Stimulated activated CD4-positive, alpha-beta T cell treated with anti-CD3 and anti-CD28 coated beads, Interleukin-4, amount 100 ng/mL, for 4 hours (primary cell): ENCODE measurements around the gene MYL4.
"Not testable (repeated sequence)": the region's sequence is repeated elsewhere in the genome, so short reads cannot be mapped to it uniquely, and the experiment has no call there.

Experiments
- DNase-seq, 2 experiments: peaks; one replicate each; pipeline ENCODE4 v3.0.0-alpha.2; 2020

MYL4 gene

DNA sequence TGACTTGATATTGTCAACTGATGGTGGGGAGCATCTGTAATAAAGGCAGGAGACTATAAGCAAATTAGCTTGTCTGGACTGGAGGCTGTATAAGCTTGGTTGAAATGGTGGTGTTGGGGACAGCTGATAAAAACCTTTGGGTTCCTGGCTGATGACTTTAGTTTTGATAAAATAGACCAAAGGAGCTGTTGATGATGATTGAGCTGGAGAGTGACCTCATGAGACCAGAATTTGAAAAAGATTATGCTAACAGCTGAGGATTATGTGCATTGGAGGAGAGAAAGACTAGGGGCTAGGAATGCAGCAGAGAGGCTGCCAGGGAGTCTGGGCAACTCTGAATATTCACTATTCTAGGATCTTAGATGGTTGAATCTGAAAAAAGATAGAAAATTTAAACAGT lies 11.3 kb upstream of the MYL4 start:
- no peak for DNase-seq

- no peak for DNase-seq
Observed at GRCh38 chr17:47199627-47200324, 9.4 kb upstream of the MYL4 start.

DNA sequence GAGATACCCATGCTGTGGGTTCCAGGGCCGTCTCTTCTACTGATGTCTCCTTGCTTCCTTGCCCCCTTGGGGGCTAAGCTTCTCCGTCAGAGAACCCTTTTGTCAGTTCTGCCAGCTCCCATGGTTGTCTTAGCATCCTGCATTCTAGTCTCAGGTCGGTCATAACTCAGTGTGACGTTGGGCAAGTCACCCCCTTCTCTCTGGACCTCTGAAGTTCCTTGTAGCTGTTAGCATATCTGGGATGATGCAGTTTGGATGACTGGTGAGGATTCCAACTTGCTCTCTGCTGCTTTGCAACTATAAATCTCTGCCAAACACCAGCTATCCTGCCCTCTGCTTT lies 8.9 kb upstream of the MYL4 start:
- DNase-seq, result no peak

DNA sequence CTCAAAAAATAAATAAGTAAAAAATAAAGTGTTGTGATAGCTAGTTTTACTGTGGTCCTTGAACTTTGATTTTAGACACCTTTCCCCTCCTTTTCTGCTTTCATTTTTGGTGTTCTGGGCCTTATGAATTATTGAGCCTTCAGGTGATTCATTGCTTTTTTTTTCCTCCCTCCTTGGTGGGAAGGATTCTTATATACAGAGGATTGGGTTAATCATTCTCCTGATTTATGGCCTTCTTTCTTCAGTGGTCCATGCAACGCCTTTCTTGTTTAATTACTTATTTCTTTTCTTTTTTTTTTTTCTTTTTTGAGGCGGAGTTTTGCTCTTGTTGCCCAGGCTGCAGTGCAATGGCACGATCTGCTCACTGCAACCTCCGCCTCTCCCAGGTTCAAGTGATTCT lies 8.0 kb upstream of the MYL4 start:
- DNase-seq, result no peak

DNA sequence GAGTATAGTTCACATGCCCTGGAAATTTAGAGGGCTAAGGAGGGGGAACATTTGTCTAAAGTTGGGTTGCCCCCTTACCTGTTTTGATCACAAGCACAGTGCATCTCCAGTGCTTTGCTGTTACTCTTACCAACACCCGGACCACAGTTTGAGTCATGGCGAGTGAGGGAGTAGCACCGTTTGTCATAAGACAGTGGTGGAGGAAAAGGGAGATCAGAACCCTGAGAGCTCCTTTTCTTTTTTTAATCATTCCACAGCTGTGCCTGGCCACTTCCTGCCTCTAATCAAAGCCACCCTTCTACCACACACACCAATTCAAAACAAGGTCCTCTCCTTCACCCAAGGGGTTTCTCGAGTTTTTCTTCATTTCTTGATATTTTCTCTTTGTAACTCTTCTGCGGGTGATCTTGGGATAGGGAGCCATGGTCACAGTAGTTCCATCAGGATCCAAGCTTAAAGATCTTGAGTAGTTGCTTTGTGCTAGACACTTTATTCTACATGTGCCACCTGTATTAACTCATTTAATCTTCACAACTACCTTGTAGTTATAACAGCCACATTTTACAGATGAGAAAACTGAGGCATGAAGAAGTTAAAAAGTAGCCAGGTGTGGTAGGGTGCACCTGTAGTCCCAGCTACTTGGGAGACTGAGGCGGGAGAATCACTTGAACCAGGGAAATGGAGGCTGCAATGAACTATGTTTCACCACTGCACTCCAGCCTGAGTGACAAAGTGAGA lies 5.0 kb upstream of the MYL4 start:
- peak in 1 of 2 experiments; percentile 53 for DNase-seq

GRCh38 chr17:47204722-47205418 lies 4.3 kb upstream of the MYL4 start:
- peak in 1 of 2 experiments; percentile 23 for DNase-seq

DNA sequence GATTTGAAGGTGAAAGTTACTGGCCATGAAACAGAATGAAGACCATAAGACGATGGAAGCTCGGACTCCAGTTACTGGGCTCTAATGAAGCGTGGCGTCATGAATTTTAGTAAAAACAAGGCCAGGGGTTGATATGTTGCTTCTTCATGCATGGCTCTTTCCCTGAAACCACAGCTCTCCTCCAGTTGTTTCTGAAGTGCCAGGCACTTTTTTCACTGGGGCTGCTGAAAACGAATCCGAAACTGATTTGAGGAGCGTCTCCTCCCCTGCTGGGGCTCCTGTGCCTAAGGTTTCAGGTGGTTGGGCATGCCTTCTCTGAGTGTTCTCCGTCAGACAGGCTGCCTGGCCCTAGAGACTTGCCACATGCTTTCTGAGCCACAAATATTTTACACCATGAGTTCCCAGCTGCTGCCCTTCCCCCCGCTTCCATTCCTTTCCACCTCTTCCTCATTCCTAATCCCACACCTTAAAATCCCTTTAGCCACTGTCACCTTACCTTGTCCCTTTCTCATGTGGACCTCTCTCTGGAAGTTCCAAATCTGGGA lies 3.7 kb upstream of the MYL4 start:
- peak; percentile 41 to 73 for DNase-seq

DNA sequence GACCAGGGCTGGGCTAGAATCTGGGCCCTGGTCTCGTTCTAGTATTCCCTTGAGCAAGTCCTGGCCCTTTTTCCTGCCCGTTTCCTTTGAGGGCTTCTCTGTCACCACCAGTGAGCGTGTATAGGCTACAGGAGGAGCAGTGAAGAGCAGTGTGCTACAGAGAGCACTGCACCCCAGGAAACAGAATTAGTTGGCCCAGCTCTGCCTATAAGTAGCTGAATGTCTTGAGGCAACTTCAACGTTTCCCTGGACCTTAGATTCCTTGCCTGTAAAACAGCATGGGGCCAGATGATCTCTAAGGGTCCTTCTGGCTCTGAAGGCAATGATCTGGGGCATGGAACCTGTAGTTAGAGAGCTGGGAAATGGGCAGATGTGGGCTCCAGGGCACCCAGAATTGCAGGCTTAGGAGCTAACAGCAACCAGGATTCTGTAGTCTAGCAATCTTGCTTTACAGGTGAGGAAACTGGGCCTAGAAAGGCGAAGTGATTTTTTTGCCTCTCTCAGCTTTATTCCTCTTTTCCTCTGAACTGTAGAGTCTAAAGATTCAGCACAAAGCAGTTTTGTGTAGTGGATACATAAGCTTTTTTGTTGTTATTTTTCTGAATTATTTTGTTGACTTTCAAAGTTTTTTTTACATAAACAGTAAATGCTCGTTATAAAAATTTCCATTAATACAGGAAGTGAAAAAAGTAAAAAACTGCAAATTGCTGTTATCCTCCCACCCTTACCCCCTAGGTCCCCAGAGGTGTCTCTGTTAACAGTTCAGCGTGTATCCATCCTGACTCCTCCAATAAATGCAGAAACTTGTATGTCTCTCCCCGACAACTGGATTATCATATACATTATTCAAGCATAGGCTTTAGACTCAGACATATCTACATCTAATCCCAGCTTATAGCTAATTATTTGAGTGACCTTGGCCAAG lies 1.7 kb upstream of the MYL4 start:
- no peak for DNase-seq

- no peak for DNase-seq
Observed at GRCh38 chr17:47209499-47209898, 351 bp downstream of the MYL4 start.

DNA sequence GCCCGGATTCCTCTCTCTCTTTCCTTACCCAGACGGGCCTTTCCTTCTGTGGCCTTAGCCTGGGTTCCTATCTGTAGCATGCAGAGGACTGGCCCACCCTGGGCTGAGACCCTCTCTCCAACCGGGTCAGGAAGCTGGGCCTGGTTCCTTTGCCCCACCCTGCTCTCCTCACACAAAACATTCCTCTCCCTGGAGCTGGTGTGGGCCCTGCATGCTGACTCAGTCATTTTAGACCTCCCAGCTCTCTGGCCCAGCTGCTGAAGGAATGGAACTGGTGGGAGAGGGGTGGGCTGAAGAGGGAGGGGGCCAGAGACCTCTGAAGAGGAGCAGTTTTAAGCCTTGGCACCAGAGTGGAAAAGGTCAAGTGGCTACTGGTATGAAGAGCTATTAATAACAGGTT lies 957 bp downstream of the MYL4 start:
- no peak for DNase-seq

DNA sequence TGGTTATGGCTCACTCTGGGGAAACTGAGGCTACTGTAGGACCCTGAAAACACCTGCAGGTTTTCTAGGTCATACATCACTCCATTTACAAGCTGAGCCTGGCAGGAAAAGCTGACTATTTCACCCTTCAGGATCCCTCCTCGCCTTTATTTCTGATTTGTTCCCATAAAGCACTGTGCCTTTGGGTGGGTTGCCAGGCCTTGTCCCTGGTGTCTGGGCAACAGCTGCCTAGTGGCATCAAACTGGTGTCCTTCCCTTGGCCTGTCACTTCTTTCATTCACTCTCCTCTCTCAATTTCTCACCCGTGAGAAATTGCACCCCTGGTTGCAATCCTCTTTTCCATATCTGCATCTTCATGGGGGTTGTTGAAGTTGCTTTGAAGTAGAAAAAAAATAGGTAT lies 1.6 kb downstream of the MYL4 start:
- DNase-seq, result no peak

DNA sequence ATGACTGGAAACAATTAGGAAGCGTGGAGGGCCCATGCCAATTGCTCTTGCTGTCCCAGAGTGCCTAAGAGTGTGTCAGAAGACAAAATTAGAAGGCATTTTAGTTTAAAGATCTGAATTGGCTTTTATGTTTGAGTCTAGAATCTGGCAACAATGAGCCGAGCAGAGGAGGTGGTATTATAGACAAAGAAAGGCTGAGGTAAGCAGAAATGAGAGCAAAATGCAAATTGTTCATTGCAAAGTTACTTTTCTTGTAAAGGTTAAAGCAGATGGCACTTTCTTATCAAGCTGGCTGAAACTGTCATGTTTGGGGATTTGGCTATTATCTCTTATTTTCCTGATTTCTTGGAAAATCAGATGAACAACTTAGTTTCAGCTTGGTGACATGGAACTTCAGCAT lies 3.3 kb downstream of the MYL4 start:
- DNase-seq, result no peak

- DNase-seq, result no peak
Observed at GRCh38 chr17:47213540-47213939, 4.4 kb downstream of the MYL4 start.

- DNase-seq, result no peak
Observed at GRCh38 chr17:47214931-47215330, 5.8 kb downstream of the MYL4 start.

DNA sequence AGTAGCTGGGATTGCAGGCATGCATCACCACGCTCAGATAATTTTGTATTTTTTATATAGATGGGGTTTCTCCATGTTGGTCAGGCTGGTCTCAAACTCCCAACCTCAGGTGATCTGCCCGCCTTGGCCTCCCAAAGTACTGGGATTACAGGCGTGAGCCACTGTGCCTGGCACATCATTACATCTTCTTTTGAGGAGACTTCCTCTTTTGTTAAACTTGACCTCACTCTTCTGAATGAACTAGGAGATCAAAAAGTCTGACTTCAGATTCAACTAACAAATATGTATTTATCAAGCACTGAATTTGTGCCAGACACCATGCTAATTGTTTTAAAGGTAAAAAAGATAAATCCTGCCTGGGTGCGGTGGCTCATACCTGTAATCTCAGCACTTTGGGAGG lies 7.7 kb downstream of the MYL4 start:
- DNase-seq, result not testable (repeated sequence)

DNA sequence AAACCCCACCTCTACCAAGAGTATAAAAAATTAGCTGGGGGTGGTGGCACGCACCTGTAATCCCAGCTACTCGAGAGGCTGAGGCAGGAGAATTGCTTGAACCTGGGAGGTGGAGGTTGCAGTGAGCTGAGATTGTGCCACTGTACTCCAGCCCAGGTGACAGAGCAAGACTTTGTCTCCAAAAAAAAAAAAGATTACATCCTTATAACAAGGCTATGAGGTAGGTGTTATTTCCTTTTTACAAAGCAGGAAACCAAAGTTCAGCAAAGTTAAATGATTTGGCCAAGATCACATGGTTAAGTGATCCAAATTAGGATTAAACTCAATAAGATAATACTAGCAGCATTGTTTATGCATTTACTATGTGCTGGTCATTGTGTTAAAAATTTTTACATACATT lies 8.1 kb downstream of the MYL4 start:
- not testable (repeated sequence) for DNase-seq

- DNase-seq, result no peak
Observed at GRCh38 chr17:47218896-47219430, 9.8 kb downstream of the MYL4 start.

DNA sequence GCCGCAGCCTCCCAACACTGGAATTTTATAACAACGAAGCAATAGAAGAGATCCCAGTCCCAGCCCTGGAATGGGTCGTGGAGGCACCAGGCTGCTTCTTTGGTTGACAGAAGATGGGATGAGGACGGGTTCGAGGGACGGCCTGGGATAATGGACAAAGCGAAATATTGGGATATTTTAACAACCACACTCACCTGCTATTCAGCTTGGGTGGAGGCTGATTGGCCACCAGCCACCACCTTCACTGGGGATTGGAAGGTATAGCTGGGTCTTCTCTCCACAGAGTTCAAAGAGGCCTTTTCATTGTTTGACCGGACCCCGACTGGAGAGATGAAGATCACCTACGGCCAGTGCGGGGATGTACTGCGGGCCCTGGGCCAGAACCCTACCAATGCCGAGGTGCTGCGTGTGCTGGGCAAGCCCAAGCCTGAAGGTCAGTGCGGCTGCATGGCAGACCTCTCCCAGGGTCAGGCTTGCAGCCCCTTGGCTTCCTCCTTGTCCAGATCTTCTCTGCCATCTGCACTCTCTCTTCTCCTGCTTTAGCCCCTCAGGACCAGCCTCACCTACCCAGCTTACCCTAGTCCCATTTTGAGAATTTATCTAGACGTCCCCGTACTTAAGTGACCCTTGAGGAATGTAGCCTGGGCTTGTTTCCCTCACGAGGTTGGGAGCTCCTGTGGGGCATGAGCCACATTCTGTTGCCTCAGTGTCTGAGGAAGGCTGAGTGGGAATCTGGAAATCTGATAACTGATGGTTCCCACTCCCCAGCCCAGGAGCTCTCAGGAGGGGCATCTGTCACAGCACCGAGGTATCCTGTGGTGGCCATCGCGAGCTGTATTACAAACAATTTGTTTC lies 10.7 kb downstream of the MYL4 start:
- DNase-seq, result no peak

- DNase-seq, result no peak
Observed at GRCh38 chr17:47220531-47220999, 11.4 kb downstream of the MYL4 start.

DNA sequence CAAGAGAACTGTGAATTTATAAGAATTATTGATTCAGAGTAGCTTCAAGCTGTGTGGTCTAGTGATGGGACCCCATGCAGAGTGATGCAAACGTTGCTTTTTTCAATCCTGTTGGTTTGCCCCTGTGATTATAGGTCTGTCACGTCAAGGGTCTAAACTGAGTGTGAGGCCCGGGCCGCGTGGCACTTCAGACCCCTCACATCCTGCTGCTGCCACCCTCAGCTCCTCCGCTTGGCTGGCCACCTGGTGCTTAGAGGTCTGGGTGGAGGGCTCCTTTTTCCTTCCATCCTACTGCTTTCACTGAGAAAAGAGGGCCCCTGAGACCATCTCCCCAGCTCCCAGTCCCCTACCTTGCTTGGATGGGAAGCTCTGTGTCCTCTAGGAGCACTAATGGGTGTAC lies 12.0 kb downstream of the MYL4 start:
- DNase-seq, result no peak

DNA sequence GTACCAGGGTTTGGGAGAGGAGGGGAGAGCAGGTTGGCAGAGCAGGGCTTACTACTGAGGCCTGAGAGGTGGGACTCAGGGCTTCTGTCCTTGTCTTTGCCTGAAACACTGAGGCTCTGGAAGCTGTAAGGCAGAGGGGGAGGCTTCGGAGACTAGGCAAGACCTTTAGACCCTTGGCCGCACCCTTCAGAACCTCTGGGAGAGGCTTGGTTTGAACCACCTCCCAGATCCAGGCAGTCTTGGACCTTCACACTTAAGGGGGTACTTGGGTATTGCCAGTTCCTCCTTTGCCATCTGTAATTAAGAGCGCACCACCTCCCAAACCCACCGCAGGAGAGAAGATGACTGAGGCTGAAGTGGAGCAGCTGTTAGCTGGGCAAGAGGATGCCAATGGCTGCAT lies 12.9 kb downstream of the MYL4 start:
- no peak for DNase-seq
